Fibroblast of the aortic adventitia (primary cell): ENCODE results near the gene RIOK3. TPM values are rescaled to one million over a fixed set of nuclear protein-coding genes. Genes with fewer than 3 reads are reported as not detected.
A peak's percentile ranks its signal among the peaks of the same experiment; 100 is the strongest.

ENCODE experiments used
- DNase-seq: peaks from one replicate; pipeline ENCODE4 v3.0.0-alpha.2; 2010; ENCODE audit warnings: low read depth
- H3K4me3 ChIP-seq: 2 replicates; pipeline ENCODE4 v1.5.1; 2011; ENCODE audit warnings: low read depth, mild to moderate bottlenecking, control low read depth, low read length, moderate library complexity
- CTCF ChIP-seq: IDR thresholded peaks from 2 replicates; pipeline ENCODE4 v1.5.1; 2011; ENCODE audit warnings: mild to moderate bottlenecking, low read length, control low read depth, inconsistent platforms; ENCODE audit not compliant: insufficient read depth
- total RNA-seq: library from RNA; depleted of rRNA; stranded (reverse); fragments of >200 nt; gene quantifications from 2 replicates; pipeline ENCODE4 v1.2.3, GENCODE V29; 2012; ENCODE audit warnings: low replicate concordance

RIOK3 gene
- total RNA-seq, 1 donor: 89.3 TPM

DNA sequence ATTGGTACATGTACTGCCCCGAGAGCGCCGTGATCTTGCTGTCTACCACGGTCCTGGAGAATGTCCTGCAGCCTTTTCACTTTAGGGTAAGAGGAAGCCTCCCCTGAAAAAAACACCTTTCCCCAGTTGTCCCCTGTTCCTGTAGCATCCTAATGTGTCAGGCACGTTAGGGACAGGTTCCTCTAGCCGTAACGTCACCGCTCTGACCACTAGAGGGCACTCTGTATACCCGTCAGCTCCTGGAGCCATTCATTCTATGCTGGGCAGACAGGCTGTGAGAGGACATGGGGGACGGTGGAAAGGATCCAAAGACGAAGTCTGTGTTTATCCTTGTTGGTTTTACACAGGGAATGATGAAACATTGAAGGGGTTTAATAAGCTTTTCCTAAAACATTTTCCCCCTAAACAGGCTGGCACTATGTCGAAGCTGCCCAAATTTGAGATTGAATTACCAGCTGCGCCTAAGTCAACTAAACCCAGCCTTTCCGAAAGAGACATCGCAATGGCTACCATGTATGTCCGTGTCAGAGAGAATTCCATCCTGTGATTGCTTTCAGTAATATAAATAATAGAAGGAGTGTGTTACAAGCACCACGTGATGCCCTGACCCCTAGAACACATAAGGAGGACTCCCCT is 62.9 kb downstream of the RIOK3 start:
- H3K4me3 ChIP-seq: no peak overlapping the region
- peak; percentile 74 for DNase-seq
- peak; percentile 93 for TF ChIP-seq CTCF

DNA sequence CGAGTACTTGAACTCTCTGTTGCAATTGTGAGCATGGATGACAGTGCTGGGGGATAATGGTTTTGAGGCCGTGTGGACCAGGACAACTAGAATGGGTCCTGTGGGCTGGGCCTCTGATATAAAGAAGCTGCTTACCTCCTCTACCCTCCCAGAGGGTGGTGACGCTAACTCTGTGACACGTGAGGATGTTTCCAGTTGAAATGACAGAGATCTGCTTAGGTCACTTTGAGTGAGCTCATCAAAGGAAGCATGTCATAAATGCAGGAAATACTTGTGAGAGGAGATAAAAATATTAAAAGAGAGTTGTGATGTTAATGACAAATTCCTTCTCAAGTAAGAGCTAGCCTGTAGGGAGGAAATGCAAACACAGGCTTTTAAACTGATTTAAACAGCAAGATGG is 66.6 kb downstream of the RIOK3 start:
- no peak for DNase-seq
- TF ChIP-seq CTCF: no peak
- H3K4me3 ChIP-seq: no peak overlapping the region

DNA sequence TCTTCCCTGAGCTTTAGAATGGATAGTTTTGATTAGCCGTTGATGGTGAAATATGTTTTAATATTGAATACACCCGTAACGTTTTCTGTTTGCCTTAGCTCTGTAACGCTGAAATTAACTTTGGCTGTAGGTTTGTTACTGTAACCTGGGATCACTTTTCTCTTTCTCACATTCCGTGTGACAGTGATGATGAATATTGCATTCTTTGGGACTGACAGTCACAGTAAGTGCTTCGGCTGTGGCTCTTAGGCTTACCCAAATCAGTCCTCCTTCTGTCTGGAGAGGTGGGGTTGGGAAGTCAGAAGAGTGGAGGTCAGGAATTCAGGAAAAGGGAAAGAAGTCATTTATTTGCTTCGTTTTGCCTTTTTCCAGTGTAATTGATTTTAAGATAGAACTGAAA is 68.2 kb downstream of the RIOK3 start:
- no peak for TF ChIP-seq CTCF
- no peak for DNase-seq
- H3K4me3 ChIP-seq: no peak overlapping the region

DNA sequence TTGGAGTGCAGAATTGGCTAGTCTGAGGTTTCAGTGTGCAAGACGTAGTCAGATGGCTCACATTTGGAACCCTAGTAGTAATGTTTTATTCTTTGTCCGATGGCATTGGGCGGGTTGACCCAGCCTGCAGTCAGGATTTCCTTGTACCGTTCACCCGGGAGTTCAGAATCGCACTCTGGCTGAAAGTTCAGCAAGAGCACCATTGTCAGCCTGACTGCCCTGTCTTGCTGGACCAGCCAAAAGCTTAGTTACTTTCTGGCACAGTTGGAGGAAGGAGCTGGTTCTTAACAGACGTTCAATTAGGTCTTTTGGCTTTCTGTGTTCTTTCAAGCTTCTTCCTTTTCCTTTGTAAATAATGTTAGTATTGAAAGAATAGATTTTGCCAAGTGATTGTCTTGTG is 68.8 kb downstream of the RIOK3 start:
- no peak for DNase-seq
- TF ChIP-seq CTCF: no peak
- H3K4me3 ChIP-seq: no peak overlapping the region

DNA sequence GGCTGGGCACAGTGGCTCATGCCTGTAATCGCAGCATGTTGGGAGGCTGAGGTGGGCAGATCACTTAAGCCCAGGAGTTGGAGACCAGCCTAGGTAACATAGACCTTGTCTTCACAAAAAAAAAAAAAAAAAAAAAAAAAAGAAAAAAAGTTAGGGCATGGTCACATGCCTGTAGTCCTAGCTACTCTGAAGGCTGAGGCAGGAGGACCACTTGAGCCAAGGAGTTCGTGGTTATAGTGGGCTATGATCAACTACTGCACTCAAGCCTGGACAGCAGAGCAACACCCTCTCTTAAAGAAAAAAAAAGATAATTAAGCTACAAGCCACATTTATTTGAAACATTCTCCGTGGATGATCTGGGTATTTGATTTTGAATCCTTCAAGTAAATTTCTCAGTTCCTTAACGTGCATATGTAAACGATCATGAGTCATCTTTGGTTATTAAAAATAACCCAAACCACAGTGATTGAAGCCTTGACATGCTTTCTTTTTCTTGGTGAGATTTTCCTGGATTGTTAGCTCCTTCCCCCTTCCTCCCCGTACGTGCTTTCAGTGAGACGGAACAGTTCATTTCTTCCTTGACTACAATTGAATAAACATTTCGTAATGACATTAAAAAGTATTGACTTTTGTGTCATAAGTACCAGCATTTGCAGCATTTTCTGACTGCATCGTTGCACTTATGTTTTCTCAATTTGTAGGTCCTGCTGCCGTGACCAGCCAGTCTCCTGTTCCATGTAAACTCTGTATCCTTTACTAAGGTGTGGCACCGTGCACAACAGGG is 70.5 kb downstream of the RIOK3 start:
- DNase-seq: no peak
- TF ChIP-seq CTCF: no peak
- no peak overlapping the region for H3K4me3 ChIP-seq

GRCh38 chr18:23524213-23524707 is 71.2 kb downstream of the RIOK3 start:
- DNase-seq: no peak
- TF ChIP-seq CTCF: no peak
- no peak overlapping the region for H3K4me3 ChIP-seq
